HG02885 (cell line): Measurements from ENCODE around the gene USP15.
"Not testable (repeated sequence)": the region's sequence is repeated elsewhere in the genome, so short reads cannot be mapped to it uniquely, and the experiment has no call there.

Experiments used
- ATAC-seq: cut with Tn5 transposase; IDR thresholded peaks from one replicate; pipeline ENCODE4 v1.9.1; 2021; ENCODE audit warnings: mild to moderate bottlenecking; ENCODE audit not compliant: unreplicated experiment, poor library complexity

The USP15 gene

DNA sequence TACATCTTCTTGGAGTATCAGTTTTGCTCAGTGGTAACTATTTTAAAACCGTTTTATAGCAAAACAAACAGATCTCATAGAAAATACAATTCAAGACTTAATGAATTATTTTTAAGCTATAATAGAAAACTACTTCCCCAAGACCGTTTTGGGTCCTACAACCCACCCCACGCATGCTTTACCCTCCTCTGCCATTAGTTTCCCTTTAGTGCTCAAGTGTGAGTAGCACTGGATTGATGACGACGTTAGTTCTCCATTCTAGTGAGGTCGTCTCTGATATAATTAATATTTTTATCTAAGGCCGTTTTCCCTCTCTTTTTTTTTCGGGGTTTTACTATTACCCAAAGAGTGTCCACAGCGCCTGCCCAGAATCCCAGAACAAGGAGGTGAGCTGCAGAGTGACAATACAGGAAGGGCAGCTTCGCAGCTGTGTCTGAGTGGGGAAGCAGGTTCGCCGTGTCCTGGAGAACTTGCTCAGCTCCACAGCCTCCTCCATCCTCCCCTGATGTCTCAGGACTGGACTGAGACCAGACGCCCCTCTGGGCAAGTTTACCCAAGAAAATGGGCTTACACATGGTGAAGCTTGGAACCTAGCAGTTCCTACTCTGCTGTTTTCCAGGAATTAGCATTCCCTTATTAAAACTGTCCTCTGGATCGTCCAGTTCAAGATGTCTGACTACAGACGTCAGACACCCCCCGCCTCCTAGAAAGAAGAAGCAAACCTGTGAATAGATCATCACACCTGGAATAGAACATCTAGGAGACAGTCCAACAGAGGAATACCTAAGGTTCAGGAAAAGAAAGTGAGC is 174.5 kb downstream of the USP15 start:
- ATAC-seq = no peak

DNA sequence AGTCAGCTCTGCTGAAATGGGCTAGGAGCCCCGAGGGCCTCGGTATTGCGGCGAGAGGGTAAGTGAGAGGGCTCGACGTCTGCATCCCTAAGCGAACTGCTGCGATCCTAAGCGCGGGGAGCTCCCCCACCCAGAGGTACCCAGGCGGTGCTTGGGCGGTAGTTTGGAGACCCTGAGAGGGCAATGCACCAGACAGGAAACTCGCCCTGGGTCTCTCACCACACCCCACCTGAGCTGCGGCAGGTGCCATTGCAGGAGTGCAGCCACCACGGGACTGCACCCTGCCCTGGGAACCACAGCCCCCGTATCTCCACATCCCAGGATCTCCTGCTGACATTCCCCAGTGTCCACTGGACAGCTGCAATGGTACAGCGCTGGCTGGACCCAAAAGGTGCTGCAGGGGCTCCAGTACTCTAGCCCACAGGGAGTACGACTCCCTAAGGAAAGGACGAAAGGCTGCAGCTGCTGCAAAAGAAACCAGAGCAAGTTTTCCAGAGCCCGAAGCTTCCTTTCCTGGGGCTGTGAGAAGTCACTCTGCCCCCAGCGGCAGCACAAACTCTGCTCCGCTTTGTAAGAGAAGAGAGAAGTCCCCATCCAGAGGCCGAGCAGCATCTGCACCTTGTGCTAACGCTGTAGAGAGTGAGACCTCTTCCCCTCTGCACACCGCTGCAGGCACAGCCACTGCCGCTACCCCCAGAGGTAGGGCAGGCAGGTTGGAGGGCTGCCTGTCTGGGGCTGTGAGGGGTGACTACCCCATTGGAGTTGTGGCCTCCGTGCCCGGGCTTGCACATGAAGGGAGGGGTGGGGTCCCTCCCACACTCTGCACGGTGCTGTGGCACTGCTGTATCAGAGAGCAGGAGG is 175.3 kb downstream of the USP15 start:
- peak; percentile 87 for ATAC-seq

DNA sequence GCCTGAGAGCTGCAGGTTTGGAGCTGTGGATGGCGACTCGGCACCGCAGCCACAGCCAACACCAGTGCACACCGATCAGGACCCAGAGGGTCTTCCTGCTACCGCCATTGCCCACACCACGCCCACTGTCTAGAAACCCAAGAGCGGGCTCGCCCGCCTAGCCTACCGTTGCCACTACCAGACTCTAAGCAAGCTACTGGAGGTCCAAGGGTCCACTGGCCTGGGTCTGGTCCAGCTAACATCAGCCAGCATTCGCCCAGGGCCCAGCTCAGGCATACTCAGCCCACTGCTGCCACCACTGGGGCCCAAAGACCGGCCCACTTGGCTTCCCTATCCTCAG is 175.9 kb downstream of the USP15 start:
- no peak for ATAC-seq

DNA sequence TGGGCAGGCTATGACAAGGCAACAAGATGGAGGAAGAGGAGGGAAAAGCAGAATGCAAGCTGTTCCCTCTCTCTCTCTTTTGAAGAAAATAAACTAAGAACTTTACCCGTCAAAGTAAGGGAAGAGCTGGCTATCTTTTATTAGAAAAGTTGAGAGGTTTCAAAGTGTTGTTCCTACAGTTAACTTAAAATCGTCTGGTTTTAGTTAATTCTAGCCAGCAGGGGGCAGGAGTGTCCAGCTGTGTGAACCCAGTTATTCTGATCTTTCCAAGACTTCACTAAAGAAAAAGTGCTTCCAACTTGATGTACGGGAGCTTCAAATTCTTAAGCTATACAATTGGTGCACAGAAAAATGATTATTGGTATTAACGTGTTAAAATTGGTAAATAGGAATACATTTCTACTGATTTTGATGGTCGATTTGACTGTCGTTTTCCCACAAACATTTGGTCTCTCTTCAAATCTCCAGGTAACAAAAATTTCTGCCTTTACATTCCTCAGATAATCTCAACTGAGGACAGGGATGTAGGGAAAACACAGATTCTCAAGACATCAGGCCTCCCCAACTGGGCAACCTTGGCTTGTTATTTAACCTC is 178.0 kb downstream of the USP15 start:
- peak; percentile 40 for ATAC-seq

DNA sequence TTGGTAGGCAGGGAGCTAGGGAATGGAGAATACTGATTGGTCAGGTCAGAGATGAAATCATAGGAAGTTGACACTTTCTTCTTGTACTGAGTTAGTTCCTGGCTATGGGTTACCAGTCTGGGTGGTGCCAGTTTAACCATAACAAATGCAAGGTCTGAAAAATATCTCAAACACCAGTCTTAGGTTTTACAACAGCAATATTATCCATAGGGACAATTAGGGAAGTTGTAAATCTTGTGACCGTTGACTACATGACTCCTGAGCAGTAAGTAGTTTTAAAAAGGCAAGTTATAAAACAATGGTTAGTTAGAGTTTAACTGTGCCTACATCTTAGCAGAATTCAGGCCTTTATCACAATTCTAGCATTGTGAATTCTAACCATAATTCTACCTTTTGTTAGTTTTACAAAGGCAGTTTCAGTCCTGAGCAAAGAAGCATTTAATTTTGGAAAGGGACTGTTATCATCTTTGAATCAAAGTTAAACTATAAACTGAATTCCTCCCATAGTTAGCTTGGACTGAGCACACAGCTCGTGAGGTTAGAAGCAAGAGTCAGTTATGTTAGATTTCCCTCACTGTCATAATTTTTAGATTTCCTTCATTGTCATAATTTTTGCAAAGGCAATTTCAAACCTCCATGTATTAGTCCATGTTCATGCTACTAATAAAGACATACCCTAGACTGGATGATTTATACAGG is 186.7 kb downstream of the USP15 start:
- ATAC-seq = no peak

DNA sequence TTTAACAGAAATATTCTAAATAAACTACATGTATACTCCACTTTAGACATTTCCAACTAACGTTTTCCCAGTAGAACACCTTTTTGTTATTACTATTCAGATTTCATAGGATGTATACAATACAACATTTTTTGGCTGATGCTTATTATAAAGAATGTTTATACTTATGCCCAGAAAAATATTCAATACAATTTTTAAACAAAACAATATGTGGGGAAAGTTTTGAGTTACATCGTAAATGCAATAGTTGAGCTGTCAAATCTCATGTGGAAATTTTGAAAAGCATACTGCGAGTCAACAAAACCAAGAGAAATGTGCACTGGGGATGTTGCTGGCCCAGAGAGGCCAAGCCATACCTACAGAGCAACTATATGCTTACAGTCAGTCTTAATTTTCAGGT is 188.2 kb downstream of the USP15 start:
- ATAC-seq = no peak

DNA sequence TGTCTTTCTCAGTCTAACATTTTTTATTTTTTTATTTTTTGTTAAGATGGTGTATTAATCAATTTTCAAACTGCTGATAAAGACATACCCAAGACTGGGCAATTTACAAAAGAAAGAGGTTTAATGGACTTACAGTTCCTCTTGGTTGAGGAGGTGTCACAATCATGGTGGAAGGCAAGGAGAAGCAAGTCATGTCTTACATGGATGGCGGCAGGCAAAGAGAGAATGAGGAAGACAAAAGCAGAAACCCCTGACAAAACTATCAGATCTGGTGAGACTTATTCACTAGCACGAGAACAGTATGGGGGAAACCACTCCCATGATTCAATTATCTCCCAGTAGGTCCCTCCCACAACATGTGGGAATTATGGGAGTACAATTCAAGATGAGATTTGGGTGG is 195.2 kb downstream of the USP15 start:
- ATAC-seq = not testable (repeated sequence)

DNA sequence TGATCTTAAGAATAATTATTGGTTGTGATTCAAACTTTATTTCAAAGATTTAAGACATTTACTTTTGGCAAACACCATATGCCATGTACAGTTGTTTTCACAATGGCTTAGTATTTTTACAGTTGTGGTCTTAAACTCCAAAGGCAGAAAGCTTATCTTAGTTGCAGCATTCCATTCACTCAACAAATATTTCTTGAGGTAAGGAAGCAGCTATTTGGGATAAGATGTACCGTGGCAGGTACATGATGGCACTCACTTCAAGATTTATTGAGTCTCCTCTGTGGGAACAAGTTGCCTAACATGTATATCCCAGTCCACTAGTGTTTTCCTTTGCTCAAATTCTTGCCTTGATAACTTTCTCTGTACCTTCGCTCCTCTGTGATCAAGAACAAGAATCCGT is 198.4 kb downstream of the USP15 start:
- ATAC-seq = no peak

DNA sequence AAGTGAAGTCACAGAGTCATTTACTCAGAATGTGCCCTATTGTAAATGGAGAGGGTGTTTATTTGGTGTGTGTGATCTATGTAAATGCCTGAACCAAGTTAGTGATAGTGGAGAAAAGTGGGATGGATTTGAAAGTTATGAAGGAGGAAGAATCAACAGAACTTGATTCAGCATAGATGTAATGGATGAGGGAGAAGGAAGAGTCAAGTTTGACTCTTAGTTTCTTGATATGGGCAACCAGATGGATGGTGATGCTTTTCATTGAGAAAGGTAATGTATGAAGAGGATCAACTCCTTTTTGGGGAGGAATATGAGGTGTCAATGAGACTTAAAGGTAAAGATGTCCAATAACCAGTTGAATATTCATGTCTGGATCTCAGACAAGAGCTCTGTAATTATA is 199.8 kb downstream of the USP15 start:
- ATAC-seq = no peak

DNA sequence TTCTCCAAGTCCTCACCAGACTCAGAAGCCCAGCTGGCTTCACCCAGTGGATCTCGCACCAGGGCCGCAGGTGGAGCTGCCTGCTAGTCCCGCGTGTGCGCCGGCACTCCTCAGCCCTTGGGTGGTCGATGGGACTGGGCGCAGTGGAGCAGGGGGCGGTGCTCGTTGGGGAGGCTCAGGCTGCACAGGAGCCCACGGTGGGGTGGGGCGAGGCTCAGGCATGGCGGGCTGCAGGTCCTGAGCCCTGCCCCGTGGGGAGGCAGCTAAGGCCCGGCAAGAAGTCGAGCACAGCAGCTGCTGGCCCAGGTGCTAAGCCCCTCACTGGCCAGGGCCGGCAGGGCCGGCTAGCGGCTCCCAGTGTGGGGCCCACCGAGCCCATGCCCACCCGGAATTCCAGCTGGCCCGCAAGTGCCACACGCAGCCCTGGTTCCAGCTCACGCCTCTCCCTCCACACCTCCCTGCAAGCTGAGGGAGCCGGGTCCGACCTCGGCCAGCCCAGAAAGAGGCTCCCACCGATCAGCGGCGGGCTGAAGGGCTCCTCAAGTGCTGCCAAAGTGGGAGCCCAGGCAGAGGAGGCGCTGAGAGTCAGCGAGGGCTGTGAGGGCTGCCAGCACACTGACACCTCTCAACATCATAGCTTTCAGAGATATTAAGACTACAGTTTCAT is 201.1 kb downstream of the USP15 start:
- ATAC-seq = not testable (repeated sequence)

DNA sequence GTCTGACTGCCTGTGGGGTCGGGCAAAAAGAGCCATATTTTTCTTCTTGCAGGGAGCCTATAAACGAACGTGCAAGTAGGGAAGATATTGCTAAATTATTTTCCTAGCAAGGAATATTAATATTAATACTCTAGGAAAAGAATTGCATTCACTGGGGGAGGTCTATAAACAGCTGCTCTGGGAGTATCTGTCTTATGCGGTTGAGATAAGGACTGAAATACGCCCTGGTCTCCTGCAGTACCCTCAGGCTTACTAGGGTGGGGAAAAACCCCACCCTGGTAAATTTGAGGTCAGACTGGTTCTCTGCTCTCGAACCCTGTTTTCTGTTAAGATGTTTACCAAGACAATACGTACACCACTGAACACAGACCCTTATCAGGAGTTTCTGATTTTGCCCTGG is 203.0 kb downstream of the USP15 start:
- ATAC-seq = not testable (repeated sequence)
